Type B pancreatic cell (in vitro differentiated cells): ENCODE measurements around the gene BLNK. TPM values are rescaled to one million over a fixed set of nuclear protein-coding genes. Genes with fewer than 3 reads are reported as not detected.

Experiments
- DNase-seq: peaks from one replicate; pipeline ENCODE4 v3.0.0; 2021; ENCODE audit warnings: mixed read lengths; ENCODE audit not compliant: unreplicated experiment; ENCODE audit errors: extremely low spot score
- H3K27ac Mint-ChIP-seq: 2 replicates; pipeline ENCODE4 v1.8.0; 2021; ENCODE audit warnings: mild to moderate bottlenecking, mixed read lengths
- H3K27me3 Mint-ChIP-seq: 2 replicates; pipeline ENCODE4 v1.8.0; 2021; ENCODE audit warnings: mixed read lengths
- H3K36me3 Mint-ChIP-seq: 2 replicates; pipeline ENCODE4 v1.8.0; 2021; ENCODE audit warnings: mixed read lengths
- H3K4me1 Mint-ChIP-seq: one replicate; pipeline ENCODE4 v1.8.0; 2021; ENCODE audit warnings: mixed read lengths; ENCODE audit not compliant: unreplicated experiment
- H3K4me3 Mint-ChIP-seq: 2 replicates; pipeline ENCODE4 v1.8.0; 2021; ENCODE audit warnings: mild to moderate bottlenecking, mixed read lengths
- H3K9me3 Mint-ChIP-seq: 2 replicates; pipeline ENCODE4 v1.8.0; 2021; ENCODE audit warnings: mixed read lengths
- total RNA-seq: library from RNA; stranded (reverse); gene quantifications from 2 replicates; pipeline ENCODE4 v1.2.1, GENCODE V29; 2021; ENCODE audit warnings: low replicate concordance
- TF ChIP-seq, protein P1 (sequence below): fragments of 200-600 bp; sonication (generic); conservative IDR thresholded peaks from 2 replicates; pipeline ENCODE4 v1.5.0; 2021; ENCODE audit warnings: antibody characterized with exemption, mild to moderate bottlenecking

Gene BLNK
- total RNA-seq, 1 donor from 2014 or later: 21.7 TPM

DNA sequence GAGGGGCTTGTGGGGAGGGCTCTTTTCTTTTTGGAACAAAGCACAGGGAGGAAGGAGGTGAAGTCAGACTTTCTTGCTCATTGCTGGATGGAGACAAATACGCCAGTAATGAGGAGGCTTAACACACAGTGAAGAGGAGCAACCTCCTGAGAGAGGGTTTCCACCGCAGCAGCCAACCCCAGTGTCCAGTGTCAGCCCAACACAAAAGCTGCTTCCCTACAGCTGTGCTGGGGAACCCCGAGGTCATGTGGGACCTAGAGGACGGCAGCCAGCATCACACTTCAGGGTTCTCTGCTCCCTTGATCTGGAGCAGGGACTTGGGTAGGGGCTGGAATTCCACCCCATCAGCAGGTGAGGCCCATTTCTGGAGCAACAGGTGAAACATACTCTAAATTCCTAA is 7.7 kb downstream of the BLNK start:
- H3K9me3 Mint-ChIP-seq: no peaks in the 10 kb centered on the region

DNA sequence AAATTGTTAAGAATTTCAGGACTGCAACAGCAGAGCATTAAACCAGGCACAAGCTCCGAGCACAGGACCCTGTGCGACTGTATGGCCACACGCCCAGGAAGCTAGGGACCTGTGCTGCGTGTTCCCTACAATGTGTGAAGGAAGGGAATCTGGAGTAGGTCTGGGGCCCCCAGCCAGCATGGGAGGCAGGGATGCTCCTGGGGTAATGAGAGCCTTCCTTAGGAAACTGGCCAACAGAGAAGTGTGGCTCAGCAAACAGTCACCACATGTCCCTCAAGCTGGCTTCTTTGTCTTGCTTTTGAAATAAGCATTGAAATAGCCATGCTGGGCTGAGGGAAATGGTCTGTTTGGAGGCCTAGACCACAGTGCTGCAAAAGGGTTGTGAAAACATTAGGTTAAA is 8.2 kb downstream of the BLNK start:
- peak overlapping the region; percentile 24 for H3K27ac Mint-ChIP-seq
- peaks cover 17% of the 10 kb centered on the region for H3K4me1 Mint-ChIP-seq
- H3K36me3 Mint-ChIP-seq: peaks cover 10% of the 10 kb centered on the region
- no peak overlapping the region for H3K4me3 Mint-ChIP-seq
- no peaks in the 10 kb centered on the region for H3K27me3 Mint-ChIP-seq
- DNase-seq: no peak
- TF ChIP-seq, protein P1, sequence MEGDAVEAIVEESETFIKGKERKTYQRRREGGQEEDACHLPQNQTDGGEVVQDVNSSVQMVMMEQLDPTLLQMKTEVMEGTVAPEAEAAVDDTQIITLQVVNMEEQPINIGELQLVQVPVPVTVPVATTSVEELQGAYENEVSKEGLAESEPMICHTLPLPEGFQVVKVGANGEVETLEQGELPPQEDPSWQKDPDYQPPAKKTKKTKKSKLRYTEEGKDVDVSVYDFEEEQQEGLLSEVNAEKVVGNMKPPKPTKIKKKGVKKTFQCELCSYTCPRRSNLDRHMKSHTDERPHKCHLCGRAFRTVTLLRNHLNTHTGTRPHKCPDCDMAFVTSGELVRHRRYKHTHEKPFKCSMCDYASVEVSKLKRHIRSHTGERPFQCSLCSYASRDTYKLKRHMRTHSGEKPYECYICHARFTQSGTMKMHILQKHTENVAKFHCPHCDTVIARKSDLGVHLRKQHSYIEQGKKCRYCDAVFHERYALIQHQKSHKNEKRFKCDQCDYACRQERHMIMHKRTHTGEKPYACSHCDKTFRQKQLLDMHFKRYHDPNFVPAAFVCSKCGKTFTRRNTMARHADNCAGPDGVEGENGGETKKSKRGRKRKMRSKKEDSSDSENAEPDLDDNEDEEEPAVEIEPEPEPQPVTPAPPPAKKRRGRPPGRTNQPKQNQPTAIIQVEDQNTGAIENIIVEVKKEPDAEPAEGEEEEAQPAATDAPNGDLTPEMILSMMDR: no peak
- H3K9me3 Mint-ChIP-seq: no peaks in the 10 kb centered on the region

More for the DNA sequence above, 7.7 kb downstream of the BLNK start:
- Mint-ChIP-seq H3K36me3 (peaks cover 10% of the 10 kb centered on the region), H3K27me3 (no peaks in the 10 kb centered on the region), H3K4me3 (no peak overlapping the region), H3K4me1 (peaks cover 17% of the 10 kb centered on the region), H3K27ac (peak overlapping the region; percentile 24)
- TF ChIP-seq, protein P1: no peak
- DNase-seq: no peak

DNA sequence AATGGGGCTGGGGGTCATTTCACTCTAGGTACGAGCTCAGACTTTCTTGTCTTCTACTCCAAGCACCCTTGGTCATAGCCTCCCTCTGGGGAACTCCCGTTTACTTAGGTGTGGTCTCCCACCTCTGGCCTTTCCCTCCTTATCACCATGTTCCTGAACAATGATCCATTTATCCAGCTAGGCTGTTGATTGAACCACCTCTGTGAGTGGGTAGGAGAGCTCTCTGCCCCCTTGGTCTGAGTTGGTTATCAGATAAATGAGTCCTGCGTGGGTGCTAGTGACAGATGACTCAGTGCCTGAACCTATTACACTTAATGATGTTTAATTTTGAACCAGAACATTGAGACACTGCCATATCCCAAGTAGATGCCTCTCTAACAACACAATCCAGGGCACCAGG is 9.4 kb downstream of the BLNK start:
- peaks cover 5% of the 10 kb centered on the region for H3K36me3 Mint-ChIP-seq
- DNase-seq: no peak
- peaks cover 16% of the 10 kb centered on the region for H3K4me1 Mint-ChIP-seq
- TF ChIP-seq, protein P1: no peak
- H3K27ac Mint-ChIP-seq: no peak overlapping the region
- no peaks in the 10 kb centered on the region for H3K27me3 Mint-ChIP-seq
- no peaks in the 10 kb centered on the region for H3K9me3 Mint-ChIP-seq
- H3K4me3 Mint-ChIP-seq: no peak overlapping the region

DNA sequence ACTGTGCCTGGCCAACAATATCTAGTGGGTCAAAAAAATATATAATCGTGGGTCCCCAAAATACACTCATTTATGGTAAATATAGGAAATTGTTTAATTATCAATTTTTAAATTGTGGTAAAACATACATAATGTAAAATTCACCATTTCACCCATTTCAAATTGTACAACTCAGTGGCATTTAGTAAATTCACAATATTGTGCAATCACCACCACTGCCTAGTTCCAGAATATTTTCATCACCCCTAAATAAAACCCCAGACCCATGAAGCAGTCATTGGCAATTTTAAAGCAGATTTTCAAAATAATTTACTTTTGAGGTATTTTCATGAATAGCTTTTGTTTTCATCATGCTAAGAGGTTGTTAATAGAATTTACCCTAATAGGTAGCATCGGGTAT is 10.2 kb downstream of the BLNK start:
- no peak for DNase-seq
- Mint-ChIP-seq H3K27me3 (no peaks in the 10 kb centered on the region), H3K27ac (no peak overlapping the region), H3K4me3 (no peak overlapping the region), H3K9me3 (no peaks in the 10 kb centered on the region), H3K36me3 (peaks cover 5% of the 10 kb centered on the region), H3K4me1 (peaks cover 18% of the 10 kb centered on the region)
- TF ChIP-seq, protein P1: no peak

DNA sequence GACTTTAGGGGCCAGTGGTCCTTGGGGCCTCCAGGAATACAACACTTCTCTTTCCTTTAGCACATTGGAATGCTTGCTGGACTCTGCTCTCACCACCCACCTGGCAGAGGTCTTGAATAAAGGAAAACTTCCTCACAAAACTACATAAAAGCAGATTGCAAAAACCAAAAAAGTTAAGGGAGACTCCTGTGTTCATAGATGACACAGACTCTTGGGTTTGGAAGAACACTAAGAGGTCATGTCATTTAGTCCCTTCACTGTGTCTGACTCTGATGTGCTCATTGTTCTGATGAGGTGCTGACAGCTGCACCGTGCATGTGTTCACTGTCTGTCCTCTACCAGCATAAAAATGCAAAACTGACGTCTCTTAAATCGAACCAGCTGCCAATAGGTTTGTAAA is 11.4 kb downstream of the BLNK start:
- Mint-ChIP-seq H3K27me3 (no peaks in the 10 kb centered on the region), H3K36me3 (peaks cover 5% of the 10 kb centered on the region), H3K27ac (no peak overlapping the region), H3K9me3 (no peaks in the 10 kb centered on the region), H3K4me3 (no peak overlapping the region), H3K4me1 (peaks cover 24% of the 10 kb centered on the region)
- DNase-seq: no peak
- TF ChIP-seq, protein P1: no peak

DNA sequence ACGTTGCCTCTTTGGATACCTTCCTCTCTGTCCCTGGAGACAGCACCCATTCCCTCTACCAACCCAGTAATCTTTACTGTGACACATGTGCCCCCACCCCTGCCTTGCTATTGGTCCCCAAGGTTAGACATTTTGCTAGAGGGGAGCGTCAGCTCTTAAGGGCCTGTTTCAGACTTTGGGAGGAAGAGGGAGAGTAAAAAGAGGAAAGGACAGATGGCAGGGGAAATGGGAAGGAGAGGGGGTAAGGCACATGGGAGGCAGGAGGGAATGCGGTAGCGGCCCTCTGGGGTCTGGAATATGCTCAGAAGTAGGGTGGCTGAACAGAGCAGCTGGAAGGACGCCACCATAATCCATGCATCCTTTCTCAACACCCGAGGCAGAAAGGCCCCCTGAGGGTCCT is 12.2 kb downstream of the BLNK start:
- no peak for DNase-seq
- TF ChIP-seq, protein P1: no peak
- Mint-ChIP-seq H3K9me3 (no peaks in the 10 kb centered on the region), H3K4me1 (peaks cover 27% of the 10 kb centered on the region), H3K36me3 (peaks cover 5% of the 10 kb centered on the region), H3K4me3 (no peak overlapping the region), H3K27ac (no peak overlapping the region), H3K27me3 (no peaks in the 10 kb centered on the region)
